Left ventricle myocardium inferior (tissue), 1 donor: ENCODE measurements around the gene NLRP1. TPM values are rescaled to one million over a fixed set of nuclear protein-coding genes. Genes with fewer than 3 reads are reported as not detected.
A peak's percentile ranks its signal among the peaks of the same experiment; 100 is the strongest.

Source experiments
- DNase-seq: peaks from one replicate; pipeline ENCODE4 v3.0.0-alpha.2; 2020
- H3K27ac ChIP-seq: fragments of 200-600 bp; replicated peaks from 2 replicates; pipeline ENCODE4 v1.8.0; 2021
- H3K27me3 ChIP-seq: fragments of 200-600 bp; 2 replicates; pipeline ENCODE4 v1.8.0; 2021; ENCODE audit warnings: low read depth
- H3K36me3 ChIP-seq: fragments of 200-600 bp; 2 replicates; pipeline ENCODE4 v1.8.0; 2021
- H3K4me1 ChIP-seq: fragments of 200-600 bp; 2 replicates; pipeline ENCODE4 v1.8.0; 2021
- H3K4me3 ChIP-seq: fragments of 200-600 bp; 2 replicates; pipeline ENCODE4 v1.8.0; 2021; ENCODE audit warnings: mild to moderate bottlenecking, moderate library complexity
- H3K9me3 ChIP-seq: fragments of 200-600 bp; replicated peaks from 2 replicates; pipeline ENCODE4 v1.8.0; 2021
- intact Hi-C: fragments of 100-400 bp; cut with micrococcal nuclease; formaldehyde crosslinking; loops from one replicate; pipeline ENCODE4 v1.11.0; 2022
- total RNA-seq: library from RNA; stranded (reverse); fragmentation: NEBNext Ultra II Directional; extraction: Animal tissue kit (Norgen Biotek cat#: 25700); gene quantifications from one replicate; pipeline ENCODE4 v1.2.1, GENCODE V29; 2021
- TF ChIP-seq, protein P1 (sequence below): fragments of 200-600 bp; IDR thresholded peaks from 2 replicates; pipeline ENCODE4 v1.8.0; 2021; ENCODE audit warnings: antibody characterized with exemption, mild to moderate bottlenecking, borderline replicate concordance
- donor health status: DM: no; HTN: yes; CAD: no; lungs with severe emphysema.

The NLRP1 gene
- total RNA-seq, 1 donor from 2014 or later, result 8.3 TPM

DNA sequence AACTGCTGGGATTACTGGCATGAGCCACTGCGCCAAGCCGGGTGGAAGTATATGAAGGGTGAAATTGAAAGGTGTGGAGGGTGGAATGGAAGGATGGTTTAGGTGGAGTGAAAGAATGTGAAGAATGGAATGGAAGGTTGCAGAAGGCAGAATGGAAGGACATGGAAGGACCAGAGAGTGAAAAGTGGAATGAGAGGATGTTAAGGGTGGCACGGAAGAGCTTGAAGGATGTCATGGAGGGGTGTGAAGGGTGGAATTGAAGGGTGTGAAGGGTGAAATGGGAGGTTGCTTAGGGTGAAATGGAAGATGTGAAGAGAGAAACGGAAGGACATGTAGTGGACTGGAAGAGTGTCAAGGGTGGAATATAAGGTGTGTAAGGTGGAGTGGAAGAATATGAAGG is 81.8 kb downstream of the NLRP1 start:
- peaks cover 17% of the 10 kb centered on the region for H3K4me1 ChIP-seq
- no peak overlapping the region for H3K4me3 ChIP-seq
- TF ChIP-seq, protein P1, sequence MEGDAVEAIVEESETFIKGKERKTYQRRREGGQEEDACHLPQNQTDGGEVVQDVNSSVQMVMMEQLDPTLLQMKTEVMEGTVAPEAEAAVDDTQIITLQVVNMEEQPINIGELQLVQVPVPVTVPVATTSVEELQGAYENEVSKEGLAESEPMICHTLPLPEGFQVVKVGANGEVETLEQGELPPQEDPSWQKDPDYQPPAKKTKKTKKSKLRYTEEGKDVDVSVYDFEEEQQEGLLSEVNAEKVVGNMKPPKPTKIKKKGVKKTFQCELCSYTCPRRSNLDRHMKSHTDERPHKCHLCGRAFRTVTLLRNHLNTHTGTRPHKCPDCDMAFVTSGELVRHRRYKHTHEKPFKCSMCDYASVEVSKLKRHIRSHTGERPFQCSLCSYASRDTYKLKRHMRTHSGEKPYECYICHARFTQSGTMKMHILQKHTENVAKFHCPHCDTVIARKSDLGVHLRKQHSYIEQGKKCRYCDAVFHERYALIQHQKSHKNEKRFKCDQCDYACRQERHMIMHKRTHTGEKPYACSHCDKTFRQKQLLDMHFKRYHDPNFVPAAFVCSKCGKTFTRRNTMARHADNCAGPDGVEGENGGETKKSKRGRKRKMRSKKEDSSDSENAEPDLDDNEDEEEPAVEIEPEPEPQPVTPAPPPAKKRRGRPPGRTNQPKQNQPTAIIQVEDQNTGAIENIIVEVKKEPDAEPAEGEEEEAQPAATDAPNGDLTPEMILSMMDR, result no peak
- no peak overlapping the region for H3K27ac ChIP-seq
- no peaks in the 10 kb centered on the region for H3K9me3 ChIP-seq
- no peak for DNase-seq
- intact Hi-C loops, result no loop called here
- H3K27me3 ChIP-seq, result peaks cover 38% of the 10 kb centered on the region
- H3K36me3 ChIP-seq, result peaks cover 7% of the 10 kb centered on the region

DNA sequence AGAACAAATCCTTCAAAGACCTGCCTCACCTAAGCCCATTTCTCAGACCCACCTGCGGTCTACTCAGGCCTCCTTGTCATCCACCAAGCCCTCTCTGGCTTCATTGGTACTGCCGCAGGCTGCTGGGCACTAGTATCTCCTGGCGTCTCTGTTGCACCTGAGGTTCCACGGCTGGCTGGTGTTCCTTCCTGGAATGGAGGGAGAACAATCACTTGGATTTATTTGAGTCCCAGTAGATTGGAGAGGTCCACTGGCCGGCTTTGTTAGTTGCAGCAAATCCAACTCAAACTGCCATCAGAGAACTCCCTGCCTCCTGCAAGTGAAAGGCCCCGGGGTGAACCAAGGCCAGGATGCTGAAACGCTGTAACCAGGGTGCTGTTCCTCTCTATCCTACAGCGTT is 82.6 kb downstream of the NLRP1 start:
- no peak overlapping the region for H3K4me3 ChIP-seq
- H3K9me3 ChIP-seq, result no peaks in the 10 kb centered on the region
- DNase-seq, result no peak
- peaks cover 7% of the 10 kb centered on the region for H3K36me3 ChIP-seq
- intact Hi-C loops, result no loop called here
- peaks cover 17% of the 10 kb centered on the region for H3K4me1 ChIP-seq
- H3K27me3 ChIP-seq, result peaks cover 38% of the 10 kb centered on the region
- H3K27ac ChIP-seq, result no peak overlapping the region
- TF ChIP-seq, protein P1, result no peak

DNA sequence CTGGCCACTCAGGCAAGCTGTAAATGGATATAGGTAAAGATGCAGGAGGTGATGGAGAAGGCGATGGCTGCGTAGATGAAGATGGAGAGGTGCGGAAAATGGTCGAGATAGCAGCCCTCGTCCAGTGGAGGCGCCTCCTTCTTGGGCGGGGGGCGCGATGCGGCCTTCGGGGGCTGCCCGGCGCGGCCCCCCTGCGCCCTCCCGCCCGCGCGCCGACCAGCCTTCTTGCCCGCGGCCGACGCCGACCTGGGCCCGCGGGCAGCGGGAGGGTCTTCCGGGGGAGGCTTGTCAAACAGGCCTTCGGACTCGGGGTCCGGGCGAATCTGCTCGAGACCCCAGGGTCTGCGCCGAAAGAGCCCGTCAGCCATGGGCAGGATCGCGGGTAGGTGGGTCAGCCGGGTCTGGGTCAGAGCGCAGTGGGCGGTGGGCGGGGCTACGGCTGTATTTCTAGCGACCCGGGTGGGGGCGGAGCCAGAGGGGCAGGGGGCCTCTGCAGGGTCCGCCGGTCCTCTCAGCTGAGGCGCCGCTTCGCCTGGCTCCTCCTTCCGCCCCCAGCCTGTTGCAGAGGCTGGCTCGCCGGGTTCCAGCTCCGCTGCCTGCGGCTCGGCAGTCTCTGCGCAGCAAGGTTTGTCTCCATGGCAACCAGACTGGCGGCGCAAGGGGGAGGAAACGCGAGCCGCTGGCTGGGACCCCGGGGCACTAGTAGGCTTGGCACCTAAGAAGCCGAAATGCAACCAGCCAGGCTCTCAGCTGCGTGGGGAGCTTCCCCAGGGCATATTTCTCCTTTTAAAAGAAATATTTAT is 83.5 kb downstream of the NLRP1 start:
- intact Hi-C loops, result no loop called here
- Histone ChIP-seq H3K4me3 (peak overlapping the region; percentile 69), H3K9me3 (no peaks in the 10 kb centered on the region), H3K4me1 (peaks cover 17% of the 10 kb centered on the region), H3K36me3 (peaks cover 7% of the 10 kb centered on the region), H3K27ac (no peak overlapping the region), H3K27me3 (peaks cover 38% of the 10 kb centered on the region)
- DNase-seq, result peak; percentile 51
- TF ChIP-seq, protein P1, result no peak

DNA sequence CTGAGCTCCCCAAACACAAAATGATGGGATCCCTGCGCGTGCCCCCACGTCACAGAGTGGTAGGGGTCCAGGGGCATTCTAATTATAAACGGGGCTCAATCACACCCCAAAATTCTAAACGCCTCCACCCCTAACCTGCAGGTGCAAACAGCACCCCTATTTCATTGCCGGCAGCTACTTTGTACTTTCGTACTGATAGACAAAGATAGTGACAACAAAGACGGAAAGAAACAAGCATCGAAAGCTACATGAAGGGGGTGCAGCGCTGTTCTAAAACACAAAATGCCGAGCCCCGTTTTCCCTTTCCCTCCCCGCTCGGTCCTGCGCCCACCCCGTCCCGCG is 84.1 kb downstream of the NLRP1 start:
- H3K4me1 ChIP-seq, result peaks cover 17% of the 10 kb centered on the region
- TF ChIP-seq, protein P1, result no peak
- H3K36me3 ChIP-seq, result peaks cover under 1% of the 10 kb centered on the region
- H3K27ac ChIP-seq, result no peak overlapping the region
- H3K27me3 ChIP-seq, result peaks cover 38% of the 10 kb centered on the region
- no peaks in the 10 kb centered on the region for H3K9me3 ChIP-seq
- peak overlapping the region; percentile 69 for H3K4me3 ChIP-seq
- intact Hi-C loops, result no loop called here
- no peak for DNase-seq

DNA sequence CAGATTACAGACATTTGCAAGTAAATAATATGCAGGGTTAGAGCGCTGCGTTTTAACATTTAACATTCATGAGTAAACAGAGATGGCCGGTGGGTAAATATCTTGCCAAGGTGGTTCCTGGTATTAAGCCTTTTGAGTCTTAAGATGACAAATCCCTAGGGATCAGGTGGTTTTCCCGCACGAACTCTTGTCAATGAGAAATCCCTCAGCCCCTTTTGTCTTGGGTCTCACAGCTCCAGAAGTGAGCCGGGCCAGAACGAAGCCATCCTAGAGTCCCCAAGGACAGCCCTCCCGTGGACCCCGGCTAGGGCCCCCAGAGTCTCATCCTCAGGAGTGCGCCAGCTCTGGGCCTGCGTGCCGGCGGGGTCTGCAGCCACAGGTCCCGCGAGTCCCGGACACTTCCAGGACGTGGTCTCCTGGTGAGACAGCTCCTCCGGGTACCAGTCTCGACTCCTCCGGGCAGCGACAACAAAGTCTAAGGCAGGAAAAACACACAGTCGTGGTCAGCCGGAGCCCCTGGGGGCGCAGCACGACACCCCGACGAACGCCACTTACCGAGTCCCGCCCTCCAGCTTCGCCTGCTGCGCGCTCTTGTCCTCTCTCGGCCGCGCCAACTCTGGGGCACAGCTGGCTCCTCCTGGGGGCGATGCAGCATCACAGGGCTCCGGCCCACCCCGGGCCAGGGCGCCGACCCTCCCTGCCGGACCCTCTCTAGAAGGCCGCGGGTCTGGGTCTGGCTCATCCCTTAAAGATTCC is 84.7 kb downstream of the NLRP1 start:
- Histone ChIP-seq H3K9me3 (no peaks in the 10 kb centered on the region), H3K4me3 (peak overlapping the region; percentile 69), H3K4me1 (peaks cover 17% of the 10 kb centered on the region), H3K27me3 (peaks cover 38% of the 10 kb centered on the region), H3K27ac (no peak overlapping the region), H3K36me3 (no peaks in the 10 kb centered on the region)
- TF ChIP-seq, protein P1, result no peak
- intact Hi-C loops, result no loop called here
- no peak for DNase-seq
